Kidney epithelial cell (primary cell): ENCODE measurements around the gene CHST6. TPM values are rescaled to one million over a fixed set of nuclear protein-coding genes. Genes with fewer than 3 reads are reported as not detected.
"Not testable (repeated sequence)": the region's sequence is repeated elsewhere in the genome, so short reads cannot be mapped to it uniquely, and the experiment has no call there.

ENCODE experiments used
- DNase-seq: peaks from one replicate; pipeline ENCODE4 v3.0.0-alpha.2; 2010; ENCODE audit warnings: low read depth
- H3K27me3 ChIP-seq: 2 replicates; pipeline ENCODE4 v1.6.0; 2011; ENCODE audit warnings: low read length; ENCODE audit not compliant: control insufficient read depth, insufficient read depth
- H3K36me3 ChIP-seq: 2 replicates; pipeline ENCODE4 v1.5.1; 2011; ENCODE audit warnings: low read length; ENCODE audit not compliant: control insufficient read depth, insufficient read depth
- H3K4me3 ChIP-seq: 2 replicates; pipeline ENCODE4 v1.5.1; 2011; ENCODE audit warnings: low read depth, mild to moderate bottlenecking, control low read depth, low read length
- CTCF ChIP-seq: IDR thresholded peaks from 2 replicates; pipeline ENCODE4 v1.5.1; 2011; ENCODE audit warnings: mild to moderate bottlenecking, moderate library complexity, low read length, control low read depth, inconsistent platforms; ENCODE audit not compliant: insufficient read depth, poor library complexity, severe bottlenecking
- total RNA-seq: library from RNA; depleted of rRNA; stranded (reverse); fragments of >200 nt; gene quantifications from 2 replicates; pipeline ENCODE4 v1.2.3, GENCODE V29; 2015

Gene CHST6
- total RNA-seq, 1 donor from 2014 or later: 2.4 TPM

GRCh38 chr16:75529056-75529905 lies 34.0 kb upstream of the CHST6 start:
- no peak for DNase-seq
- H3K27me3 ChIP-seq: no peaks in the 10 kb centered on the region
- no peak overlapping the region for H3K4me3 ChIP-seq
- no peaks in the 10 kb centered on the region for H3K36me3 ChIP-seq
- no peak for TF ChIP-seq CTCF

GRCh38 chr16:75527825-75528299 lies 32.6 kb upstream of the CHST6 start:
- DNase-seq: no peak
- no peaks in the 10 kb centered on the region for H3K36me3 ChIP-seq
- H3K4me3 ChIP-seq: no peak overlapping the region
- TF ChIP-seq CTCF: no peak
- H3K27me3 ChIP-seq: no peaks in the 10 kb centered on the region

- Histone ChIP-seq H3K4me3 (no peak overlapping the region), H3K36me3 (no peaks in the 10 kb centered on the region), H3K27me3 (no peaks in the 10 kb centered on the region)
- DNase-seq: no peak
- no peak for TF ChIP-seq CTCF
Measured at GRCh38 chr16:75526032-75526790, 31.0 kb upstream of the CHST6 start.

- no peaks in the 10 kb centered on the region for H3K36me3 ChIP-seq
- no peak overlapping the region for H3K4me3 ChIP-seq
- no peak for DNase-seq
- no peaks in the 10 kb centered on the region for H3K27me3 ChIP-seq
- TF ChIP-seq CTCF: no peak
Measured at GRCh38 chr16:75519175-75519574, 23.9 kb upstream of the CHST6 start.

- not testable (repeated sequence) for H3K27me3 ChIP-seq, H3K36me3 ChIP-seq, DNase-seq
- H3K4me3 ChIP-seq: peak overlapping the region; percentile 72
Measured at GRCh38 chr16:75516189-75516966, 21.1 kb upstream of the CHST6 start.

- H3K4me3 ChIP-seq: no peak overlapping the region
- no peak for DNase-seq
- H3K27me3 ChIP-seq: no peaks in the 10 kb centered on the region
- no peak for TF ChIP-seq CTCF
- no peaks in the 10 kb centered on the region for H3K36me3 ChIP-seq
Measured at GRCh38 chr16:75514296-75514695, 19.1 kb upstream of the CHST6 start.
